HG02884 (cell line): ENCODE measurements around the gene TAB3.
"Not testable (repeated sequence)": the region's sequence is repeated elsewhere in the genome, so short reads cannot be mapped to it uniquely, and the experiment has no call there.

ENCODE experiments used
- ATAC-seq: cut with Tn5 transposase; IDR thresholded peaks from one replicate; pipeline ENCODE4 v1.9.1; 2021; ENCODE audit warnings: mild to moderate bottlenecking, moderate library complexity; ENCODE audit not compliant: unreplicated experiment

Gene TAB3

DNA sequence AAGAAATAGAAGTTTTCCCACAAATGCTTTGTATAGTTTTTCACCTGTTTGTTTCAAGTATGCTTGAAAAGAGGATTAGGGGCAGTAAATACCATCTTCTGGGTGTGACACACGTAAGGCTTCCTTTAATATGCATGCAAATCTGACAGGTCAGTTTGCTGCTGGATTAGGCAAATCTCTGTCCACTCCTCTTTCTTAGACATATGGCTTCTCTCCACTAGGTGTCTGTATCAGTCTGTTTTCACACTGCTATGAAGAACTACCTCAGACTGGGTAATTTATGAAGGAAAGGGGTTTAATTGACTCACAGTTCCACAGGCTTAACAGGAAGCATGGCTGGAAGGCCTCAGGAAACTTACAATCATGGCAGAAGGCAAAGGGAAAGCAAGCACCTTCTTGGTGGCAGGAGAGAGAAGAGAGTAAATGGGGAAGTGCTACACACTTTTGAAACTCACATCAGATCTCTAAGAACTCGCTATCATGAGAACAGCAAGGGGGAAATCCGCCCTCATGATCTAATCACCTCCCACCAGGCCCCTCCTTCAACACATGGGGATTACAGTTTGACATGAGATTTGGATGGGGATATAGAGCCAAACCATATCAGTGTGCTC is 66.9 kb downstream of the TAB3 start:
- peak; percentile 85 for ATAC-seq

DNA sequence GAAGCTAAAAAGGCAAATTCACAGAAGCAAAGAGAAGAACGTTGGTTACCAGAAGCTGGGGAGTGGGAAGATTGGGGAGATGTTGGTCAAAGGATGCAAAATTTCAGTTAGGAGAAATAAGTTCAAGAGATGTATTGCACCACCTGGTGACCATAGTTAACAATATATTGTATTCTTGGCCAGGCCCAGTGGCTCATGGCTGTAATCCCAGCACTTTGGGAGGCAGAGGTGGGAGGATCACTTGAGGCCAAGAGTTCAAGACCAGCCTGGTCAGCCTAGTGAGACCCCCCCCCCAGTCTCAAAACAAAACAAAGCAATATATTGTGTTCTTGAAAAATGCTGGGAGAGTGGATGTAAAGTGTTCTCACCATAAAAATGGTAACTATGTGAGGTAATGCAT is 67.9 kb downstream of the TAB3 start:
- ATAC-seq = no peak

DNA sequence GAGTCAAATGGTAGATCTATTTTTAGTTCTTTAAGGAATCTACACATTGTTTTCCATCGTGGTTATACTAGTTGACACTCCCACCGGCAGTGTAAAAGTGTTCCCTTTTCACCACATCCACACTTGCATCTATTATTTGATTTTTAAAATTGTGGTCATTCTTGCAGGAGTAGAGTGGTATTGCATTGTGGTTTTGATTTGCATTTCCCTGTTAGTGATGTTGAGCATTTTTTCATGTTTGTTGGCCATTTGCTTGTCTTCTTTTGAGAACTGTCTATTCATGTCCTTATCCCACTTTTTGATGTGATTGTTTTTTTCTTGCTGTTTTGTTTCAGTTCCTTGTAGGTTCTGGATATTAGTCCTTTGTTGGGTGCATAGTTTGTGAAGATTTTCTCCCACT is 70.0 kb downstream of the TAB3 start:
- no peak for ATAC-seq

DNA sequence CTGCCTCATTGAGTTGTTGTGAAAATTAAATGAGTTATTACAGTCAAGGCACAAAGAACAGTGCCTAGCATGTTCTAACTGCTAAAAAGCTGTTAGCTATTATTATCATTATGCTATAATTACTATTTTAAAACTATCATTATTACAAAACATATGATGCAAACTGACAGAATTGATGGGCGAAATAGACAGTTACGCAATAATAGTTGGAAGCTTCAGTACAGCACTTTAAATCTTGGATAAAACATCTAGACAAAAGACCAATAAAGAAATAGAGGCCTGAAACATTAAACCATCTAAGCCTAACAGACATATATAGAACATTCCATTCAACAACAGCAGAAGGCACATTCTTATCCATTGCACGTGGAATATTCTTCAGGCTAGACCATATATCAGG is 73.0 kb downstream of the TAB3 start:
- ATAC-seq = no peak

DNA sequence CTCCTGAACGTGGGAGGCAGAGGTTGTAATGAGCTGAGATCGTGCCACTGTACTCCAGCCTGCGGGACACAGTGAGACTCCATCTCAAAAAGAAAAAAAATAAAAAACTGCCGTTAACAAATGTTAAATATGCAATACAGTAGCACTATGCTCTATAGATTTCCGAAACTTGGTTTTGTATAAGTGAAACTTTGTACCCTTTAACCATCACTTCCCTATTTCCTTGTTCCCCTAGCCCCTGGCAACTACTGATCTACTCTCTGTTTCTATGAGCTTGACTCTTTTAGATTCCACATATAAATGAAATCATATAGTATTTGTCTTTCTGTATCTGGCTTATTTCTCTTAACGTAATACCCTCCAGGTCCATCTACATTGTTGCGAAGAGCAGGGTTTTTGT is 74.1 kb downstream of the TAB3 start:
- peak; percentile 46 for ATAC-seq

DNA sequence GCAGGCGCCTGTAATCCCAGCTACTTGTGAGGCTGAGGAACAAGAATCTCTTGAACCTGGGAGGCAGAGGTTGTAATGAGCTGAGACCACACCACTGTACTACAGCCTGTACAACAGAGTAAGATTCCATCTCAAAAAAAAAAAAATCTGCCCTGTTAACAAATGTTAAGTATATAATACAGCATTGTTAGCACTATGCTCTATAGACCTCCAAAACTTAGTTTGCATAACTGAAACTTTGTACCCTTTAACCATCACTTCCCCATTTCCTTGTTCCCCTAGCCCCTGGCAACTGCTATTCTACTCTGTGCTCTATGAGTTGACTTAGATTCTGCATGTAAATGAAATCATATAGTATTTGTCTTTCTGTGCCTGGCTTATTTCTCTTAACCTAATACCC is 76.7 kb downstream of the TAB3 start:
- peak; percentile 95 for ATAC-seq

DNA sequence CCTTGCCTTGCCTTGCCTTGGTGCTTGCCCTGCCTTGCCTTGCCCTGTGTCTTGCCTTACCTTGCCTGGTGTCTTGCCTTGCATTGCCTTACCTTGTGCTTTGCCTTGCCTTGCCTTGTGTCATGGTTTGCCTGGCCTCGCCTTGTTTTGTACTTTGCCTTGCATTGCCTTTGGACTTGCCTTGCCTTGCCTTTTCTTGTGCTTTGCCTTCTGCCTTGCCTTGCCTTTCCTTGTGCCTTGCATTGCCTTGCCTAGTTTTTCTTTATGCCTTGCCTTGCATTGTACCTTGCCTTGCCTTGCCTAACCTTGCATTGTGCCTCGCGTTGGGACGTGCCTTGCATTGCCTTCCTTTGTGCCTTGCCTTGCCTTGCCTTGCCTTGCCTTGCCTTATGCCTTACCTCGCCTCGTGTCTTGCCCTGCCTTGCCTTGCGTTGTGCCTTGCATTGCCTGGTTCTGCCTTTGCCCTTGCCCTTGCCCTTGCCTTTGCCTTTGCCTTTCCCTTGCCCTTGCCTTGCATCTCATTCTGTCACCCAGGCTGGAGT is 82.8 kb downstream of the TAB3 start:
- no peak for ATAC-seq

DNA sequence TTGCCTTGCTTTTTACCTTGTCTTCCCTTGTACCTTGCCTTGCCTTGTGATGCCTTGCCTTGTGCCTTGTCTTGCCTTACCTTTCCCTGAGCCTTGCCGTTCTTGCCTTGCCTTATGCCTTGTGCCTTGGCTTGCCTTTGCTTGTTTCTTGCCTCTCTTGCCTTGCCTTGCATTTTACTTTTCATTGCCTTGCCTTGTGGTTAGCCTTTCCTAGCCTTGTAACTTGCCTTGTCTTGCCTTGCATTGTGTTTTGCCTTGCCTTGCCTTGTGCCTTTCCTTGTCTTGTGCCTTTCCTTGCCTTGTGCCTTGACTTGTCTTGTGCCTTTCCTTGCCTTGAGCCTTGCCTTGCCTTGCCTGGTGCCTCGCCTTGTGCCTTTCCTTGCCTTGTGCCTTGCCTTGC is 84.6 kb downstream of the TAB3 start:
- ATAC-seq = no peak

DNA sequence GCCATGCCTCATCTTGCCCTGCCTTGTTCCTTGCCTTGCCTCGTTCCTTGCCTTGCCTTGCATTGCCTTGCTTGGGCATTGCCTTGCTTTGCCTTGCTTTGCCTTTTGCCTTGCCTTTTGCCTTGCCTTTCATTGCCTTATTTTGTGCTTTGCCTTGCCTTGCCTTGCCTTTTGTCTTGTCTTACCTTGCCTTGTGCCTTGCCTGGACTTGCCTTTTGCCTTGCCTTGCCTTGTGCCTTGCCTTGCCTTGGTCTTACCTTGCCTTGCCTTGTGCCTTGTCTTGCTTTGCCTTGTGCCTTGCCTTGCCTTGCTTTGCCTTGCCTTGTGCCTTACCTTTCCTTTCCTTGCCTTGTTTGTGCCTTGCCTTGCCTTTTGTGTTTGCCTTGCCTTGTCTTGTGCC is 88.2 kb downstream of the TAB3 start:
- ATAC-seq = no peak

DNA sequence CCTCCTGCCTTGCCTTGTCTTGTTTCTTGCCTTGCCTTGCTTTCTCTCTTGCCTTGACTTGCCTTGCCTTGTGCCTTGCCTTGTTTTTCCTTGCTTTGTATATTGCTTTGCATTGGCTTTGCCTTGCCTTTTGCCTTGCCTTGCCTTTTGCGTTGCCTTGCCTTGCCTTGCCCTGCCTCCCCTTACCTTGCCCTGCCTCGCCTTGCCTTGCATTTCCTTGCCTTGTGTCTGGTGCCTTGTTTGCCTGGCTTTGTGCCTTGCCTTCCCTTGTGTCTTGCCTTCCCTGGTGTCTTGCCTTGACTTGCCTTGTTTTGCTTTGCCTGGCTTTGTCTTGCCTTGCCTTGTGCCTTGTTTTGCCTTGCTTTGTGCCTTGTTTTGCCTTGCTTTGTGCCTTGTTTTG is 89.7 kb downstream of the TAB3 start:
- ATAC-seq = no peak

DNA sequence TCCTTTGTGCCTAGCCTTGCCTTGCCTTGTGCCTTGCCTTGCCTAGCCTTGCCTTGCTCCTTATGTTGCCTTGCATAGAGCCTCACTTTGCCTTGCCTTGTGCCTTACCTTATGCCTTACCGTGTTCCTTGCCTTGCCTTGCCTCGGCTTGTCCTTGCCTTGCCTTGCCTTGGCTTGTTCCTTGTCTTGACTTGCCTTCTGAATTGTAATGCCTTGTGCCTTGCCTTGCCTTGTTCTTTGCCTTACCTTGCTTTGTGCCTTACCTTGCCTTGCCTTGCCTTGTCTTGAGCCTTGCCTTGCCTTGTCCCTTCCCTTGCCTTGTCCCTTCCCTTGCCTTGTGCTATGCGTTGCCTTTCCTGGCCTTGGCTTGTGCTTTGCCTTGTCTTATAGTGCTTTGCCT is 90.2 kb downstream of the TAB3 start:
- no peak for ATAC-seq

DNA sequence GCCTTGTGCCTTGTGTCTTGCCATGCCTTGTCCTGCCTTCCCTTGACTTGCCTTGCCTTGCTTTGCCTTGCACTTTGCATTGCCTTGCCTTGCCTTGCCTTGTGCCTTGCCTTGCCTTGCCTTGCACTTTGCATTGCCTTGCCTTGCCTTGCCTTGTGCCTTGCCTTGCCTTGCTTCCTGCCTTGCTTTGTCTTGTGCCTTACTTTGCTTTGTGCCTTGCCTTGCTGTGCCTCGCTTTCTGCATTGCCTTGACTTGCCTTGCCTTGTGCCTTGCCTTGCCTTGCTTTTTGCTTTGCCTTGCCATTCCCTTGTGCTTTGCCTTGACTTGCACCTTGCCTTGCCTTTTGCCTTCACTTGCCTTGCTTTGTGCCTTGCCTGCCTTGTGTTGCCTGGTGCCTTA is 91.8 kb downstream of the TAB3 start:
- ATAC-seq = not testable (repeated sequence)

DNA sequence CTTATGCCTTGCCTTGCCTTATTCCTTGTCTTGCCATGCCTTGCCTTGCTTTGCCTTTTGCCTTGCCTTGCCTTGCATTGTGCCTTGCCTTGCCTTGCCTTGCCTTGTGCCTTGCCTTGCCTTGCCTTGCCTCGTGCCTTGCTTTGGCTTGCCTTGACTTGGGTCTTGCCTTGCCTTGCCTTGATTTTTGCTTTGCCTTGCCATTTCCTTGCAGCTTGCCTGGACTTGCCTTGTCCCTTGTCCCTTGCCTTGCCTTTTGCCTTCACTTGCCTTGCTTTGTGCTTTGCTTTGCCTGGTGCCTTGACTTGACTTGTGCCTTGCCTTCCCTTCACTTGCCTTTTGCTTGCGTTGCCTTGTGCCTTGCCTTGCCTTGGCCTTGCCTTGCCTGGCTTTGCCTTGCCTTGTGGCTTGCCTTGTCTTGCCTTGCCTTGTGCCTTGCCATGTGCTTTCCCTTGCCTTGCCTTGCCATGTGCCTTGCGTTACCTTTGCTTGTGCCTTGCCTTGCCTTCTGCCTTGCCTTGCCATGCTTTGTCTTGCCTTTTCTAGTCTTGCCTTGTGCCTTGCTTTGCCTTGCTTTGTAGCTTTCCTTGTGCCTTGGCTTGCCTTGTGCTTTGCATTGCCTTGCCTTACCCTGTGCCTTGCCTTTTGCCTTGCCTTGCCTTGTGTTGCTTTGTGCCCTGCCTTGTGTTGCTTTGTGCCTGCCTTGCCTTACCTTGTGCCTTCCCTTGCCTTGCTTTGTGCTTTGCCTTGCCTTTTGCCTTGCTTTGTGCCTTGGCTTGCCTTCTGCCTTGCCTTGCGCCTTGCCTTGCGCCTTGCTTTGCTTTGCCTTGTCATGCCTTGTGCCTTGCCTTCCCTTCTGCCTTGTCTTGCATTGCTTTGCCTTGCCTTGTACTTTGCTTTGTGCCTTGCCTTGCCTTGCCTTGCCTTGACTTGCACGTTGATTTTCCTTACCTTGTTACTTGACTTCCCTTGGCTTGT is 92.8 kb downstream of the TAB3 start:
- ATAC-seq = no peak

DNA sequence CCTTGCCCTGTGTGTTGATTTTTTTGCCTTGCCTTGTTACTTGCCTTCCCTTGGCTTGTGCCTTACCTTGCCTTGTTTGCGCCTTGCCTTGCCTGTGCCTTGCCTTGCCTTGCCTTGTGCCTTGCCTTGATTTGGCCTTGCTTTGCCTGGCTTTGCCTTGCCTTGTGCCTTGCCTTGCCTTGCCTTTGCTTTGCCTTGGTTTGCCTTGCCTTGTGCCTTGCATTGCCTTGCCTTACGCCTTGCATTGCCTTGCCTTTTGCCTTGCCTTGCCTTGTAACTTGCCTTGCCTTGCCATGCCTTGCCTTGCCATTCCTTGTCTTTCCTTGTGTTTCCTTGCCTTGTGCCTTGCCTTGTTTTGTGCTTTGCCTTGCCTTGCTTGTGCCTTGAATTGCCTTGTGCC is 94.6 kb downstream of the TAB3 start:
- ATAC-seq = no peak

DNA sequence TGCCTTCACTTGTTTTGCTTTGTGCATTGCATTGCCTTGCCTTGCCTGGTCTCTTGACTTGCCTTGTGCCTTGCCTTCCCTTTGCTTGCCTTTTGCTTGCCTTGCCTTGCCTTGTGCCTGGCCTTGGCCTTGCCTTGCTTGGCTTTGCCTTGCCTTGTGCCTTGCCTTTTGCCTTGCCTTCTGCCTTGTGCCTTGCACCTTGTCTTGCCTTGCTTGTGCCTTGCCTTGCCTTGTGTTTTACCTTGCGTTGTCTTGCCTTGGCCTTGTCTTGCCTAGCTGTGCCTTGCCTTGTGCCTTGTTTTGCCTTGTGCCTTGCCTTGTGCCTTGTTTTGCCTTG is 95.3 kb downstream of the TAB3 start:
- ATAC-seq = no peak

DNA sequence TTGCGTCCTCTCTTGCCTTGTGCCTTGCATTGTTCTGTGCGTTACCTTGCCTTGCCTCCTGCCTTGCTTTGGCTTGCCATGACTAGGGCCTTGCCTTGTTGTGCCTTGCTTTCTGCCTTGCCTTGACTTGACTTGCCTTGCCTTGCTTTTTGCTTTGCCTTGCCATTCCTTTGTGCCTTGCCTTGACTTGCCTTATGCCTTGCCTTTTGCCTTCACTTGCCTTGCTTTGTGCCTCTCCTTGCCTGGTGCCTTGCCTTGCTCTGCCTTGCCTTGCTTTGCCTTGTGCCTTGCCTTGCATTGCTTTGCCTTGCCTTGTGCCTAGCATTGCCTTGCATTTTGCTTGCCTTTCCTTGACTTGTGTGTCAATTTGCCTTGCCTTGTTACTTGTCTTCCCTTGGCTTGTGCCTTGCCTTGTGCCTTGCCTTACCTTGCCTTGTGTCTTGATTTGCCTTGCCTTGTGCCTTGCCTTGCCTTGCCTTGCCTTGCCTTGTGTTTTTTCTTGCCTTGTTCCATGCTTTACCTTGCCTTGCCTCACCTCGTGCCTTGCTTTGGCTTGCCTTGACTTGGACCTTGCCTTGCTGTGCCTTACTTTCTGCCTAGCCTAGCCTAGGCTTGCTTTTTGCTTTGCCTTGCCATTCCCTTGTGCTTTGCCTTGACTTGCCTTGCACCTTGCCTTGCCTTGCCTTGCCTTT is 95.8 kb downstream of the TAB3 start:
- ATAC-seq = no peak

DNA sequence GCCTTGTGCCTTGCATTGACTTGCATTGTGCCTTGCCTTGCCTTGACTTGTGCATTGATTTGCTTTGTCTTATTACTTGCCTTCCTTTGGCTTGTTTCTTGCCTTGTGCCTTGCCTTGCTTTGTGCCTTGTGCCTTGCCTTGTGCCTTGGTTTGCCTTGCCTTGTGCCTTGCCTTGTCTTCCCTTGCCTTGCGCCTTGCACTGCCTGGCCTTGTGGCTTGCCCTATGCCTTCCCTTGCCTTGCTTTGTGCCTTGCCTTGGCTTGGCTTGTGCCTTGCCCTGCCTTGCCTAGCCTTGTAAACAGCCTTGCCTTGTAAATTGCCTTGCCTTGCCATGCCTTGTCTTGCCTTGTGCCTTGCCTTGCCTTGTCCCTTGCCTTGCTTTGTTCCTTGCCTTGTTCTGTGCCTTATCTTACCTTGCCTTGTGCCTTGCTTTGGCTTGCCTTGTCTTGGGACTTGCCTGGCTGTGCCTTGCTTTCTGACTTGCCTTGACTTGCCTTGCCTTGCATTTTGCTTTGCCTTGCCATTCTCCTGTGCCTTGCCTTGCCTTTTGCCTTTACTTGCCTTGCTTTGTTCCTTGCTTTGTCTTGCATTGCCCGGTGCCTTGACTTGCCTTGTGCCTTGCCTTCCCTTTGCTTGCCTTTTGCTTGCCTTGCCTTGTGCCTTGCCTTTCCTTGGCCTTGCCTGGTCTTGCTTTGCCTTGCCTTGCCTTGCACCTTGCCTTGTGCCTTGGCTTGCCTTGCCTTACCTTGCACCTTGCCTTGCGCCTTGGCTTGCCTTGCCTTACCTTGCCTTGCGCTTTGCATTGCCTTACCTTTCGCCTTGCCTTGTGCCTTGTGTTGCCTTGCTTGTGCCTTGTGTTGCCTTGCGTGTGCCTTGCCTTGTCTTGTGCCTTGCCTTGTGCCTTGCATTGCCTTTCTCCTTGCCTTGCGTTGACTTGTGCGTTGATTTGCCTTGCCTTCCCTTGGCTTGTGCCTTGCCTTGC is 97.5 kb downstream of the TAB3 start:
- ATAC-seq = no peak

DNA sequence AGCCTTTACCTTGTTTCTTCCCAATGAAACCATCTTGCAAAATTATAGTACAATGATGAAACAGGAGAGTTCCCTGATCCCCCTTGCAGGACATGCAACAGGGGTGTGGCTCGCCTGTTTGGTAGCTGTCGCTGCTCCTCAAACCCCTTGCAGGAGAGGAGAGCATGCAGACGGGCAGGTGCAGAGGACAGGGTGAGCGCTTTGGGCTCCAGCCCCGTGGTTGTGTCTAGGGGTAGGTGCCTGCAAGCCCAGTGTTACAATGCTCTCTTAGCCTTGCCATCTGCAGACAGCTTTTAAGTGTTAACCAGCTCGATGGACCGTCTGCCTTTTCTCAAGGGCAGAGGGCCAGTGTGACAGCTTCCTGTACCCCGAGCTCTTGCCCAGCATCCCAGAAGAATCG is 102.0 kb downstream of the TAB3 start:
- ATAC-seq = no peak

DNA sequence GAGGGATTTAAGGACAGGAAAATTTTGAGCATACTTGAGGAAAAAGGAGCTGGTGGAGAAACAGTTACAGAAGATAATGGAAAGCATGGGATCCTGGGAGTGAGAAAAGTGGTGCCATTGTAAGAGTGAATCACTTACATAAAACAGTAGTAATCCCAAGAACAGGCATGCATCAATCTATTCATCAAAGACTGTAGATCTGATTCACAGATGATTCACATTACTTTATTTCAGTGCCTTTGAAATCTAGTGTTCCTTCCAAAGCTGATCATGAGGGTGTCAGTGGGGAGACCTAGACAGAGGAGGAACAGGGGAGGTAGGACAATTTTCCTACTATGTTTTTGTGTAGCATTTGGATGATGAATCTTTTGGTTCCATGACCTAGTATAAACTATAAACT is 102.7 kb downstream of the TAB3 start:
- ATAC-seq = no peak

DNA sequence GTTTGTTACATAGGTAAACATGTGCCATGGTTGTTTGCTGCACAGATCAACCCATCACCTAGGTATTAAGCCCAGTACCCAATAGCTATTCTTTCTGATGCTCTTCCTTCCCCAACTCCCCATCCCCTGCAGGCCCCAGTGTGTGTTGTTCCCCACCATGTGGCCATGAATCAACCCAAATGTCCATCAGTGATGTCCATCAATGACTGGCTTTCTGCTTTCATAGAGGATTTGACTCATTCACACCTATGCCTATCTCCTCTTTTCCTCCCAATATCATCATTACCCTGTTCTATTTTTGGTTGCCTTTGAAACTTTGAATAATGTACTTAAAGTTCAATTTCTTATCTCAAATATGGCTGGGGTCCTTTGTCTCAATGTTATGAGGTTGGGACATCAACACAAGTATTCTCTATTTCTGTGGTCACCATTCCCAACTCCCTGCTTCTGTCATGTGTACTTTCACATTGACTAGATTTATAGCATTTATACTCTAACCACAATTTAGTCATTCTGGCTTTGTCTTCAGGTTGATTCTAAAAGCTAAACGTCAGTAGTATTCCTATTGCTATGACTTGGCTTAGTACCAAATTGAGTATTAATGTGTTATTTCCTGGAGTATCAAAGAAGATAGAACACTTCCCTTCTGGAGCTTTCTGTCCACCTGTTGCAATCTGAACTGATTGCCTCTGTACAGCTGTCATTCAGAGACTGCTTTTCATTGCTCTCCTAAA is 107.2 kb downstream of the TAB3 start:
- no peak for ATAC-seq
